HL-60/S4 treated with retinoic acid at 250 ng/mL for 4 days and 3 days (cell line): ENCODE measurements around the gene ZNF677.
"Not testable (repeated sequence)": the region's sequence is repeated elsewhere in the genome, so short reads cannot be mapped to it uniquely, and the experiment has no call there.

Experiments used
- in situ Hi-C: fragments of 300-500 bp; cut with MboI; formaldehyde crosslinking; loops from 2 replicates; pipeline ENCODE4 v1.7.0; 2022; ENCODE audit warnings: low sequenced_read_pairs

Gene ZNF677

GRCh38 chr19:53193535-53194222, 61.0 kb downstream of the ZNF677 start:
- in situ Hi-C loops, result no loop called here

GRCh38 chr19:53192771-53193534, 61.7 kb downstream of the ZNF677 start, which contains the start of gene ZNF665:
TSS of gene ZNF665 (minus strand) at chr19:53193358. CDS start at chr19:53182898, 10,460 bp downstream.
- in situ Hi-C loops, result no loop called here

GRCh38 chr19:53190253-53190652, 64.4 kb downstream of the ZNF677 start:
- in situ Hi-C loops, result no loop called here

GRCh38 chr19:53189691-53190198, 64.9 kb downstream of the ZNF677 start:
- in situ Hi-C loops, result not testable (repeated sequence)
